ENCODE measurements around the gene FBLN5. TPM values are rescaled to one million over a fixed set of nuclear protein-coding genes. Genes with fewer than 3 reads are reported as not detected.

FBLN5 gene
- total and polyA plus RNA-seq, 2 donors (not counting 3 experiments of a cell fraction or from before 2014, with no cell fraction given): 27.6 to 33.1 TPM

- H3K27me3 ChIP-seq (ENCODE audit: control insufficient read depth in 2 of 2, insufficient read depth in 2 of 2, low read length in 2 of 2): peaks cover 0 to 7% of the 10 kb centered on the region in 2 experiments
- no TSS peak for BruUV-seq (replicated peaks)
- H2AFZ ChIP-seq (ENCODE audit: low read depth, low read length): no peak overlapping the region
- intact Hi-C loops (cut with micrococcal nuclease): no loop called here
- dilution Hi-C loops (cut with MboI; ENCODE audit: extremely low pct_ligation_motif_present, low sequenced_read_pairs): no loop called here
- CTCF ChIA-PET: interaction anchor here (1.0 to 2.8 kb wide), 2 partner anchors 18 to 104 kb away, joined by 4 to 13 read pairs; no protein-coding TSS in a partner anchor
- H3K9me3 ChIP-seq (replicated peaks; ENCODE audit: control insufficient read depth, insufficient read depth, low read length): no peaks in the 10 kb centered on the region
- H3K4me3 ChIP-seq (replicated peaks in 1 of 3; ENCODE audit: insufficient read depth in 1 of 3, low read depth in 1 of 3, low read length in 3 of 3): no peak overlapping the region
- POLR2A ChIA-PET: no interaction called here
- no peaks in the 10 kb centered on the region for H3K4me1 ChIP-seq (ENCODE audit: control insufficient read depth, extremely low read depth, insufficient read depth, low read length)
- FAIRE-seq (no peak), DNase-seq (ENCODE audit: low read depth, low spot score) (no peak)
- H4K20me1 ChIP-seq (replicated peaks; ENCODE audit: control insufficient read depth, extremely low read depth, insufficient read depth, low read length): no peaks in the 10 kb centered on the region
- H3K9me1 ChIP-seq (replicated peaks; ENCODE audit: control insufficient read depth, extremely low read depth, insufficient read depth, low read length): no peaks in the 10 kb centered on the region
- H3K9ac ChIP-seq (replicated peaks; ENCODE audit: extremely low read depth, insufficient read depth, low read length): no peak overlapping the region
- H3K36me3 ChIP-seq (ENCODE audit: control insufficient read depth in 2 of 2, extremely low read depth in 1 of 2, insufficient read depth in 2 of 2, low read length in 2 of 2): no peaks in the 10 kb centered on the region
- no peak overlapping the region for H3K4me2 ChIP-seq (ENCODE audit: insufficient read depth, low read length)
- peak; percentile 37 to 50 for TF ChIP-seq CTCF (IDR thresholded peaks at IDR 0.05; ENCODE audit: extremely low read depth in 1 of 2, insufficient read depth in 1 of 2, low read depth in 1 of 2, low read length in 2 of 2)
- TF ChIP-seq MAX (IDR thresholded peaks at IDR 0.05; ENCODE audit: insufficient read depth, insufficient read length): no peak
- no peaks in the 10 kb centered on the region for H3K79me2 ChIP-seq (ENCODE audit: control insufficient read depth, insufficient read depth, low read length)
- no peak overlapping the region for H3K27ac ChIP-seq (ENCODE audit: insufficient read depth, low read depth, low read length)
Observed at GRCh38 chr14:91893007-91893406, 54.5 kb downstream of the FBLN5 start.

GRCh38 chr14:91891721-91892220 is 55.7 kb downstream of the FBLN5 start:
- DNase-seq (ENCODE audit: low read depth, low spot score) (no peak), FAIRE-seq (no peak)
- dilution Hi-C loops (cut with MboI; ENCODE audit: extremely low pct_ligation_motif_present, low sequenced_read_pairs) (no loop called here), intact Hi-C loops (cut with micrococcal nuclease) (no loop called here)
- Histone ChIP-seq H3K27me3 (ENCODE audit: control insufficient read depth in 2 of 2, insufficient read depth in 2 of 2, low read length in 2 of 2) (peaks cover 0 to 5% of the 10 kb centered on the region in 2 experiments), H3K9me3 (replicated peaks; ENCODE audit: control insufficient read depth, insufficient read depth, low read length) (no peaks in the 10 kb centered on the region), H4K20me1 (replicated peaks; ENCODE audit: control insufficient read depth, extremely low read depth, insufficient read depth, low read length) (no peaks in the 10 kb centered on the region), H3K4me2 (ENCODE audit: insufficient read depth, low read length) (no peak overlapping the region), H3K9me1 (replicated peaks; ENCODE audit: control insufficient read depth, extremely low read depth, insufficient read depth, low read length) (no peaks in the 10 kb centered on the region), H3K79me2 (ENCODE audit: control insufficient read depth, insufficient read depth, low read length) (no peaks in the 10 kb centered on the region), H3K27ac (ENCODE audit: insufficient read depth, low read depth, low read length) (no peak overlapping the region), H3K36me3 (ENCODE audit: control insufficient read depth in 2 of 2, extremely low read depth in 1 of 2, insufficient read depth in 2 of 2, low read length in 2 of 2) (no peaks in the 10 kb centered on the region), H2AFZ (ENCODE audit: low read depth, low read length) (no peak overlapping the region), H3K4me1 (ENCODE audit: control insufficient read depth, extremely low read depth, insufficient read depth, low read length) (no peaks in the 10 kb centered on the region), H3K4me3 (replicated peaks in 1 of 3; ENCODE audit: insufficient read depth in 1 of 3, low read depth in 1 of 3, low read length in 3 of 3) (no peak overlapping the region), H3K9ac (replicated peaks; ENCODE audit: extremely low read depth, insufficient read depth, low read length) (no peak overlapping the region)
- CTCF ChIA-PET: interaction anchor here (0.9 to 2.8 kb wide), 5 partner anchors 9 to 105 kb away, joined by 3 to 13 read pairs (median 4); no protein-coding TSS in a partner anchor
- TF ChIP-seq POLR2A (IDR thresholded peaks at IDR 0.05; ENCODE audit: low read depth, low read length) (no peak), MAX (IDR thresholded peaks at IDR 0.05; ENCODE audit: insufficient read depth, insufficient read length) (no peak), CTCF (IDR thresholded peaks at IDR 0.05; ENCODE audit: extremely low read depth in 1 of 2, insufficient read depth in 1 of 2, low read depth in 1 of 2, low read length in 2 of 2) (no peak), FOS (IDR thresholded peaks at IDR 0.05; ENCODE audit: borderline replicate concordance, insufficient read depth, low read length) (no peak), EZH2 (IDR thresholded peaks at IDR 0.05; ENCODE audit: borderline replicate concordance, low read depth, low read length, severe bottlenecking) (no peak), POLR2AphosphoS5 (IDR thresholded peaks at IDR 0.05; ENCODE audit: insufficient read depth, low read depth, low read length) (no peak), MYC (IDR thresholded peaks at IDR 0.05; ENCODE audit: low read depth, low read length) (no peak), JUN (IDR thresholded peaks at IDR 0.05; ENCODE audit: borderline replicate concordance, insufficient read depth, insufficient read length, low read depth) (no peak), GATA2 (IDR thresholded peaks at IDR 0.05; ENCODE audit: insufficient read depth, insufficient read length, low read depth, low read length) (no peak)
- BruUV-seq (replicated peaks): no TSS peak
- POLR2A ChIA-PET: no interaction called here

Data from endothelial cell of umbilical vein (primary cell).